HepG2 (cell line): ENCODE data around the gene SMO. TPM values are rescaled to one million over a fixed set of nuclear protein-coding genes. Genes with fewer than 3 reads are reported as not detected.

Experiments
- ATF7-NPFF ChIP-seq: sonication (generic); formaldehyde crosslinking; IDR thresholded peaks from 2 replicates; pipeline ENCODE4 v1.8.1; 2023; ENCODE audit warnings: mild to moderate bottlenecking, low read depth, missing genetic modification reagents, moderate library complexity
- CBX2 ChIP-seq, 2 experiments: fragments of 200-600 bp in 1 of 2; sonication (generic); formaldehyde crosslinking in 1 of 2; IDR thresholded peaks; 2 replicates each; pipeline versions ENCODE4 v1.7.0 to v1.8.1; 2018 to 2022; ENCODE audit warnings: low read depth in 2 of 2, low read length in 1 of 2, mild to moderate bottlenecking in 1 of 2, missing genetic modification reagents in 1 of 2
- CSRNP1 ChIP-seq: sonication (generic); formaldehyde crosslinking; IDR thresholded peaks from 2 replicates; pipeline ENCODE4 v1.8.1; 2023; ENCODE audit warnings: mild to moderate bottlenecking, missing genetic modification reagents
- FOXO4 ChIP-seq: sonication (generic); formaldehyde crosslinking; conservative IDR thresholded peaks from 2 replicates; pipeline ENCODE4 v1.8.1; 2023; ENCODE audit warnings: missing genetic modification reagents
- HDAC2 ChIP-seq: sonication (generic); formaldehyde crosslinking; IDR thresholded peaks from 2 replicates; pipeline ENCODE4 v1.4.0; 2020; ENCODE audit warnings: missing genetic modification reagents
- HHEX ChIP-seq: IDR thresholded peaks from 2 replicates; pipeline ENCODE4 v1.6.1; 2016; ENCODE audit warnings: control low read depth
- HNRNPLL ChIP-seq: fragments of 200-400 bp; formaldehyde crosslinking; IDR thresholded peaks from 2 replicates; pipeline ENCODE4 v1.6.1; 2017; ENCODE audit warnings: mild to moderate bottlenecking, low read depth, low read length; ENCODE audit not compliant: poor library complexity, severe bottlenecking
- MEIS1 ChIP-seq: sonication (generic); formaldehyde crosslinking; IDR thresholded peaks from 2 replicates; pipeline ENCODE4 v1.9.0; 2021; ENCODE audit warnings: mild to moderate bottlenecking, missing genetic modification reagents, moderate library complexity, borderline replicate concordance
- MTF2 ChIP-seq: sonication (generic); formaldehyde crosslinking; IDR thresholded peaks from 2 replicates; pipeline ENCODE4 v1.5.0; 2020; ENCODE audit warnings: missing genetic modification reagents, borderline replicate concordance
- POGK ChIP-seq: sonication (generic); formaldehyde crosslinking; conservative IDR thresholded peaks from 2 replicates; pipeline ENCODE4 v1.8.0; 2022; ENCODE audit warnings: mild to moderate bottlenecking, moderate library complexity, missing genetic modification reagents
- PRMT3 ChIP-seq: sonication (generic); formaldehyde crosslinking; IDR thresholded peaks from 2 replicates; pipeline ENCODE4 v1.8.1; 2022; ENCODE audit warnings: low read depth, mild to moderate bottlenecking, moderate library complexity, missing genetic modification reagents, borderline replicate concordance
- SPEN ChIP-seq: sonication (generic); formaldehyde crosslinking; IDR thresholded peaks from 2 replicates; pipeline ENCODE4 v1.5.1; 2020; ENCODE audit warnings: low read depth, mild to moderate bottlenecking, missing genetic modification reagents
- TBL1XR1 ChIP-seq: fragments of 150-350 bp; IDR thresholded peaks from 2 replicates; pipeline ENCODE4 v1.6.1; 2014; ENCODE audit warnings: borderline replicate concordance, low read length; ENCODE audit not compliant: partially characterized antibody
- TFDP1 ChIP-seq: IDR thresholded peaks from 2 replicates; pipeline ENCODE4 v1.6.1; 2016; ENCODE audit warnings: missing compliant biosample characterization, missing genetic modification reagents, borderline replicate concordance
- TGIF2 ChIP-seq: IDR thresholded peaks from 2 replicates; pipeline ENCODE4 v1.6.1; 2016; ENCODE audit warnings: control low read depth, missing compliant biosample characterization
- TOPORS ChIP-seq: sonication (generic); formaldehyde crosslinking; IDR thresholded peaks from 2 replicates; pipeline ENCODE4 v1.8.0; 2023; ENCODE audit warnings: mild to moderate bottlenecking, missing genetic modification reagents
- ZNF20 ChIP-seq: sonication (generic); formaldehyde crosslinking; IDR thresholded peaks from 2 replicates; pipeline ENCODE4 v1.4.0; 2020; ENCODE audit warnings: mild to moderate bottlenecking, moderate library complexity, missing genetic modification reagents
- ZNF446 ChIP-seq: sonication (generic); formaldehyde crosslinking; IDR thresholded peaks from 2 replicates; pipeline ENCODE4 v1.5.0; 2020; ENCODE audit warnings: mild to moderate bottlenecking, missing genetic modification reagents
- ZNF564 ChIP-seq: sonication (generic); formaldehyde crosslinking; IDR thresholded peaks from 2 replicates; pipeline ENCODE4 v1.8.1; 2023; ENCODE audit warnings: mild to moderate bottlenecking, missing genetic modification reagents
- ZNF709 ChIP-seq: sonication (generic); formaldehyde crosslinking; IDR thresholded peaks from 2 replicates; pipeline ENCODE4 v1.5.0; 2020; ENCODE audit warnings: mild to moderate bottlenecking, missing genetic modification reagents
- ZNF737 ChIP-seq: sonication (generic); formaldehyde crosslinking; IDR thresholded peaks from 2 replicates; pipeline ENCODE4 v1.5.0; 2020; ENCODE audit warnings: missing genetic modification reagents, mild to moderate bottlenecking, borderline replicate concordance
- ZNF792 ChIP-seq: IDR thresholded peaks from 2 replicates; pipeline ENCODE4 v1.6.1; 2016
- ZSCAN21 ChIP-seq: sonication (generic); formaldehyde crosslinking; IDR thresholded peaks from 2 replicates; pipeline ENCODE4 v1.8.0; 2022; ENCODE audit warnings: mild to moderate bottlenecking, missing genetic modification reagents, moderate library complexity, borderline replicate concordance
- polyA plus RNA-seq, 8 experiments: library from polyadenylated mRNA; depleted of rRNA in 3 of 8; stranded (reverse) in 7 of 8; unstranded in 1 of 8; fragments of >200 nt; fragmentation: Illumina TruSeq in 4 of 8; extraction: Trizol in 4 of 8; gene quantifications; 2 replicates each; pipeline versions ENCODE4 v1.2.1 to v1.2.3, GENCODE V29; 2011 to 2016; ENCODE audit warnings: low read depth in 4 of 8, missing spikeins in 1 of 8, mixed read lengths in 1 of 8; ENCODE audit not compliant: insufficient read depth in 1 of 8
- total RNA-seq, 5 experiments: library from RNA; depleted of rRNA; stranded (reverse); fragments of >200 nt; fragmentation: Illumina TruSeq; extraction: Trizol; gene quantifications; 2 replicates each; pipeline ENCODE4 v1.2.3, GENCODE V29; 2016; ENCODE audit warnings: low read depth in 1 of 5
- TF ChIP-seq, protein P1 (sequence below): fragments of 450-650 bp; IDR thresholded peaks from 2 replicates; pipeline ENCODE4 v1.6.1; 2016

The SMO gene
- total and polyA plus RNA-seq, 2 of the 13 experiments (the other 11 are each of a cell fraction or from before 2014, with no cell fraction given), result 23.8 to 32.3 TPM

DNA sequence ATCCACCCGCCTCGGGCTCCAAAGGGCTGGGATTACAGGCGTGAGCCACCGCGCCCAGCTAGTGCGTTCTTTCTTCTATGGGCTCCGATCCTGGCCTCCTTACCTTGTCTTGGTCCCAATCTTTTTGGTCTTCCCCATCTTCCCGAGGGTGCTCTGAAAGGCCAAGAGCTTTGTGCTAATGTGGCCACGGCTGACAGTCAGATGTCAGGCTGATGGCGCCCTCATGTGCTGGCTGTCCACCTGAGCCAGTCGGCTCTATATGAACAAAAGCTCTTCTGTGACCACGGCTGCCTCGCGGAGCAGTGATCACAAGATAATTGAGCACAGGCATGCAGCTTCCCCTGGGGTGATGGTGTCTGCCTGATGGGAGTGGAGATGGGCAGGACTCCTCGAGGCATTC lies 25.4 kb downstream of the SMO start (continued):
- TF ChIP-seq ATF7-NPFF (no peak), MEIS1 (CRISPR knock-in tag) (no peak), HDAC2 (CRISPR knock-in tag) (peak; percentile 54; the same call in 1 of the 2 replicates), ZNF564 (CRISPR knock-in tag) (no peak), ZNF737 (CRISPR knock-in tag) (no peak), ZNF709 (CRISPR knock-in tag) (no peak), SPEN (CRISPR knock-in tag) (no peak), ZNF792 (peak; percentile 50; the same call in 1 of the 2 replicates), CBX2 (IDR thresholded peaks at IDR 0.05; ENCODE audit: low read depth, low read length) (no peak), CBX2 (CRISPR knock-in tag; IDR thresholded peaks at IDR 0.05; ENCODE audit: low read depth) (no peak), FOXO4 (CRISPR knock-in tag) (no peak), TFDP1 (peak; percentile 56; the same call in 1 of the 2 replicates), HNRNPLL (no peak), ZSCAN21 (CRISPR knock-in tag) (no peak), POGK (CRISPR knock-in tag) (no peak; the same call in 1 of the 2 replicates), MTF2 (CRISPR knock-in tag) (no peak), TOPORS (CRISPR knock-in tag) (no peak), HHEX (CRISPR knock-in tag) (no peak), CSRNP1 (0 out of 2 replicates have a peak, but pooled peaks have one; percentile 26), TBL1XR1 (no peak), ZNF20 (CRISPR knock-in tag) (no peak), ZNF446 (CRISPR knock-in tag) (no peak), TGIF2 (CRISPR knock-in tag) (no peak), PRMT3 (CRISPR knock-in tag) (no peak)
- TF ChIP-seq, protein P1, sequence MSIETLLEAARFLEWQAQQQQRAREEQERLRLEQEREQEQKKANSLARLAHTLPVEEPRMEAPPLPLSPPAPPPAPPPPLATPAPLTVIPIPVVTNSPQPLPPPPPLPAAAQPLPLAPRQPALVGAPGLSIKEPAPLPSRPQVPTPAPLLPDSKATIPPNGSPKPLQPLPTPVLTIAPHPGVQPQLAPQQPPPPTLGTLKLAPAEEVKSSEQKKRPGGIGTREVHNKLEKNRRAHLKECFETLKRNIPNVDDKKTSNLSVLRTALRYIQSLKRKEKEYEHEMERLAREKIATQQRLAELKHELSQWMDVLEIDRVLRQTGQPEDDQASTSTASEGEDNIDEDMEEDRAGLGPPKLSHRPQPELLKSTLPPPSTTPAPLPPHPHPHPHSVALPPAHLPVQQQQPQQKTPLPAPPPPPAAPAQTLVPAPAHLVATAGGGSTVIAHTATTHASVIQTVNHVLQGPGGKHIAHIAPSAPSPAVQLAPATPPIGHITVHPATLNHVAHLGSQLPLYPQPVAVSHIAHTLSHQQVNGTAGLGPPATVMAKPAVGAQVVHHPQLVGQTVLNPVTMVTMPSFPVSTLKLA, result no peak
